Stimulated activated CD4-positive, alpha-beta T cell treated with anti-CD3 and anti-CD28 coated beads, Interleukin-1b, Interleukin-23, amount 100 ng/mL, for 1 hour (primary cell): Measurements from ENCODE around the gene CLDN2.
"Not testable (repeated sequence)": the region's sequence is repeated elsewhere in the genome, so short reads cannot be mapped to it uniquely, and the experiment has no call there.

Experiments used
- DNase-seq, 2 donors: peaks; one replicate each; pipeline ENCODE4 v3.0.0-alpha.2; 2020; ENCODE audit warnings: low read depth in 2 of 2

The CLDN2 gene, protein sequence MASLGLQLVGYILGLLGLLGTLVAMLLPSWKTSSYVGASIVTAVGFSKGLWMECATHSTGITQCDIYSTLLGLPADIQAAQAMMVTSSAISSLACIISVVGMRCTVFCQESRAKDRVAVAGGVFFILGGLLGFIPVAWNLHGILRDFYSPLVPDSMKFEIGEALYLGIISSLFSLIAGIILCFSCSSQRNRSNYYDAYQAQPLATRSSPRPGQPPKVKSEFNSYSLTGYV

DNA sequence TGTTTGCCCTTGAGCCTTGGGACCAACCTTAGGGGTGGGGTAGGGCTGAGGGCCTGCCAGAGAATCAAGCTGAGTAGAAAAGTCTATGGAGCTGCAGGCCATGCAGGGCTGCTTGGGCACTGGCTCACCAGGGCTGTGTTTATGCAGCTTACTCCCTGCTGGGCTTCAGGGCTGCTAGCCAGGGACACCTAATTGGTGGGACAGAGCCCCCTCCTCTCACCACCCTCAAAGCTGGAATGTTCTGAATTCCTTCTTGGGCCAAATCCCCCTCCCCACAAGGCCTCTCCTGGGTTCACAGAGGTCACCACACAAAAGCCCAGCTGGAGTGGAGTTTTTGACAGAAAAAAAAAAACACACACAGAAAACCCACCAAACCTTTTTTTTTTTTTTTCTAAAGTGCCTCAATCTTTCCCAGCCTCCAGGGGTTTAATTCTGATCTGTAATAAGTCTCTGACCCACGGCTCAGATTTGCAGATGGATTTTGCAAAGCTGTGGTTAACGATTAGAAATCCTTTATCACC is at the start of gene CLDN2:
Gene CLDN2, plus strand, starts transcription at position 471 of the 521 bp plus-strand sequence. CDS start 7,827 bp downstream, outside the sequence.
- no peak for DNase-seq

DNA sequence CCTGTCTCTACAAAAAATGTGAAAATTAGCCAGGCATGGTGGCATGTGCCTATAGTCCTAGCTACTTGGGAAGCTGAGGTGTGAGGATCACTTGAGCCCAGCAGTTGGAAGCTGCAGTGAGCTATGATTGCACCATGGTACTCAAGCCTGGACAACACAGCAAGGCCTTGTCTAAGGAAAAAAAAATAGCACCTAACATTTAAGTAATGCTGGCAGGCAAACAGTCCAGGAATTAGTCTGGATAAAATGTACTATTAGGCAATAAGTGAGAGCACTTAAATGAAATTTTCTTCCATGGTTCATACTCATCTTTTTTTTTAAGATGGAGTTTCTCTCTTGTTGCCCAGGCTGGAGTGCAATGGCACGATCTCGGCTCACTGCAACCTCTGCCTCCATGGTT is 47.4 kb upstream of the CLDN2 start:
- not testable (repeated sequence) for DNase-seq

DNA sequence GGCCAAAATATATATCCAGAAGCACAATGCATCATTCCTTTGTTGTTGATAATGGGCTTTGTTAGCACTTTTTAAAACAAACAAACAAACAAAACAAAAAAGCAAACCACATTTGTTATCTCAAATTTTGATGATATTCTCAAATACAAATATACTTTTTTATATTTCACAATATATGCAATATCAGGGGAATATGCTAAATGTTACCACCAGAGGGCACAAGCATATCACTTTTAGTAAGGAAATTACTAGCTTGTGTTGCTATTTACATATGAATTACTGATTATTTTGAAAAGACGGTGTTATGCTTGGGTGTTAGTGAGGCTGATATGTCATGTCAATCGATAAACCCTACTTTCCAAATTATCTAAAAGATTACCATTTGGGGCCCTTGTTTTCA is 46.1 kb upstream of the CLDN2 start:
- no peak for DNase-seq

DNA sequence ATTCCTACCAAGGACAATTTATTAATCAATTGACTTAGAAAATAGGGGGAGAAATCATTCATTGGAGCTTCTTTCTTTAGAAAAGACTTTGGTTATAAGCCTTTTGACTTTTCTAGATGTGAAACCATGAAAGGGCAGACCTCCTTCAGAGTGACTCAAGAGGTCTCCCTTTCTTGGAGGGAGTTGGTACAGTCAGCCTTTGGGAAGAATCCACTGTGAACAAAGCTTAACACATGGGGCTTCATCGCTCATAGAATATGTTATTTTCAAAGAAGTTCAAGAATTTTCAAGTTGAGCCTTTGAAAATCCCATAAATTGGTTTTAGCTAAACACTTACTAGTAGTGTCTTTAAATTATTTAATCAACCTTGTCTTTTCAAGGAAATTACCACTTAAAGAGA is 45.1 kb upstream of the CLDN2 start:
- DNase-seq: no peak

DNA sequence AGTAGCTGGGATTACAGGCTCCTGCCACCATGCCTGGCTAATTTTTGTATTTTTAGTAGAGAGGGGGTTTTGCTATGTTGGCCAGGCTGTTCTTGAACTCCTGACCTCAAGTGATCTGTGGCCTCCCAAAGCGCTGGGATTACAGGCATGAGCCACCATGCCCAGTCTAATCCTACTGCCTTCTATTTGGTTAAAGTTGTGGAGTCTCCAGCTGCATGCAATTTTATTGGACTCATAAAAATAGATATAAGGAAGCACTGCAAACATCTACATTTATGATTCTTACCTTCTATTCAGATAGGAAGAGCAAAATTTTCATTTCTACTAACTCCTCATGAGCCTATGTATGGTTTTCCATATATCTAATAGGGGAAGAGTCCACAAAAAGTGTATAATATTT is 30.7 kb upstream of the CLDN2 start:
- no peak for DNase-seq

DNA sequence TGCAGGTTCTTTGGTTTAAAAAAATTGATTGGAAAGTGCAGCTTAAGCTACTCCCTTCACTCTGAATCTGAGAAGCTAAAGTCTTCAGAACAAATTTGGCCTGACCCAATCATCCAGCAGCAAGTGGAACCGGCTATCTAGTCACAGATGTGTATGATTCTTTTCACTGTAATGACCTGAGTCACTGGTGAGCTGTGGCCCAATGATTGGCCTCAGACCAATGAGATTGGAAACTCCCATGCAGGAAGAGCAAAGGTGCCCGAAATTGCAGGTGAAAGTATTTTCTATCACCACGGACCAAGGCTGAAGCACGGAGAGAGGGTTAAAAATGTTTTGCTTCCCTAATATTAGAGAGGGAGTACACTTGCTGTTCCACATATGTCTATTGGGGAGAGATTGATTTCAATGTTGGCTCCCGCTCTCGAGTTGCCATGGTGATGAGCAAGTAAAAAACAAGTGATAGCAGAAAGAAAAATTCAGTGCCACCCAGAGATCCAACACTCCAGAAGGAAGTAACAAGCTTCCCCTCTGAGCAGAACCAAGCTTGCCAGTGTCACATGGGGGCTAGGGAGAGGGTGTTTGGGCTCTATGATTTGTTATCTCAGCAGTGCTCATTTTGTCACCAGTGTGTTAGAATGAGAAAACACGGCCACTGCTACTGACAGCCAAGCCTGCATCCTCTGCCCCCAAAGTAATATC is 28.3 kb upstream of the CLDN2 start:
- no peak for DNase-seq

DNA sequence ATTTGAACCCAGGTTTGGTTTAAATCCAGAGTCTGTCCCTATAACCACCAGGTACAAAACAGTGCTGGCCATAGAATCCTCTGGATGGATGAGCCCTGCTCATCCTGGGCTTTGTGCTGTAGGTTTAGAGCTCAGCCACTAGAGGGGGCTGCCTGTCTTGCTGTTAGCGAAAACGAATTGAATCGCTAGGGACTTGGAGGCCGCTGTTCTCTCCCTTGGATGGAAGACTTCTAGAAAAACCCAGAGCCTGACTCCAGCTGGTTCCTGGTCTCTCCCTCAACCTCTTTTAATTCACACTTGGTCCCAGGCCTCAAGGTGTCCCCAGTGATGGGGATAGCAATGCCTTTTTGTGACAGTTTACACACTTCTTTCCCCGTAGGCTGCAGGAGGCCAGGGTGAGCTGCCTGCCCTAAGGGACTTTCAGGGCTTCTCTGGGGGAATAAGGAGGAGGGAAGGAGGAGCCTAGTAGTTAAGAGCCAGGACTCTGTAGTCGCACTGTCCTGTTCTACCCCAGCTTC is 25.8 kb upstream of the CLDN2 start:
- DNase-seq: peak in 1 of 2 donors; percentile 10

DNA sequence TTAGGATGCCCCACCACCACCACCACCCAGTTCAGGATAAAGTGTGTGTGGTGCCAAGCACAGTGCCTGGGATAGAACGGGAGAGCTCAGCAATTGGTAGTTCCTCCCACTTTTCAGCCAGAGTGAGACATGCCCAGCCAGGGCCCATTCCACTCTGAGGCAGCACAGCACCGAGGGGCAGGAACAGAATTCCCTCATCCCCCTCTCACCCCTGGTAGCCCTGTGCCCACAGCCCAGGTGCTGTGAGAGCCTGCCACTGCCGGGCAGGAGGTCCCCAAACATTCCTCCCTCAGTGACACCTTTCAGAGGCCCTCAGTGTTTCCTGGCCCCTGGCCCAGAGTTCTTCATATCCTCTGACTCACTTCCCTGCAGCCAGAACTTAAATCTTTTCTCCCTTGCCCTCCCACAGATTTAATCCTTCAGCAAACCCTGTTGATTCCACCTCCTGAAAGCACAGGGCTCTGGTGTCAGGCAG is 25.2 kb upstream of the CLDN2 start:
- no peak for DNase-seq

DNA sequence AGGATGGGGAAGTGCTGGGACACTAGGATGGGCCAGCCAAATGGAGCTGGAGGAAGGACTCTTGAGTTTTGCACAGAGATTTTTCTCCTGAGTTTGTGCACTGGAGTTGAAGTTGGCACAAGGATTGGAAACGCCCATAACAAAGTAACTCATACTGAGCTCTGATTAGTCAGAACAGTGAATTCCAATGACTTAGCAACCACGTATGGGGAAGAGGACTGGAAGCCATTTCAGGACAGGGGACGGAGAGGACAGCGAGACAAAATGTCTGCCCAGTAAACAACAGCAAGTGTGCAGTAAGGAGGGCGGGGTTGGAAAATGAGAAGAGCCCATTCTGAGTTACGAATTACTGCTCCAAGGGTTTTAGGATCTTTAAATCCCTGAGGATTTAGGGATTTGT is 22.9 kb upstream of the CLDN2 start:
- no peak for DNase-seq

DNA sequence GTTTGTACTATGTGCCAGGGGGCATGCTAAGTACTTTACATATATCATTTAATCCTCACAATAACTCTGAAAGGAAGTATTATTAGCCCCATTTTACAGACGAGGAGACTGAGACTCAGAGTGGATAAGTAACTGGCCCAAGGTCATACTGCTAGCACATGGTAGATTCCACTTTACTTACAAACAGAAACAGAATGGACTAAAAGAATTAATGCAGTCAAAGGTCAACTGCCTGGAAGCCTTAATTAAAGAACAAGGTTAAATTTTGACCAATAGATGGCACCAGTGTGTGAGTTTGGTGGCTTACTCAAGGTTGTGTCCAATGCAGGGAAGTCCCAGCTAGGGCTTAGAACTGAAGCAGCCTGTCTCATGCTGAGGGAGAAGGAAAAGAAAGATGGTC is 21.7 kb upstream of the CLDN2 start:
- no peak for DNase-seq

DNA sequence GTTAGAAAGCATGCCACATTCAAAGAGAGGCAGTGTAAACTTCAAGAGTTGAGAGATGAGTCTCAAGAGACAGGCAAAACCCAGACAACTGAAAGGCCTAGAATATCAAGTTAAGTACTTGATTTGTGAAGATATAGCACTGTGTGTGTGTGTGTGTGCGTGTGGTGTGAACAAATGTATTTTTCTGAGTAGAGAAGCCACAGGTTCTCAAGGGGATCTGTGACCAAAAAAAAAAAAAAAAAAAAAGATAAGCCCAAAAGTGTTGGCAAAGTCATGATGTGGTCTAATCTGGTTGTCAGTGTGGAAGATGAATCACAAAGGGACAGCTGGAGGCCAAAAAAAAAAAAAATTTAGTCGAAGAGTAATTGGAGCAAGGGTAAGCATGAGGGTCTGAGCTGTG is 20.9 kb upstream of the CLDN2 start:
- no peak for DNase-seq

DNA sequence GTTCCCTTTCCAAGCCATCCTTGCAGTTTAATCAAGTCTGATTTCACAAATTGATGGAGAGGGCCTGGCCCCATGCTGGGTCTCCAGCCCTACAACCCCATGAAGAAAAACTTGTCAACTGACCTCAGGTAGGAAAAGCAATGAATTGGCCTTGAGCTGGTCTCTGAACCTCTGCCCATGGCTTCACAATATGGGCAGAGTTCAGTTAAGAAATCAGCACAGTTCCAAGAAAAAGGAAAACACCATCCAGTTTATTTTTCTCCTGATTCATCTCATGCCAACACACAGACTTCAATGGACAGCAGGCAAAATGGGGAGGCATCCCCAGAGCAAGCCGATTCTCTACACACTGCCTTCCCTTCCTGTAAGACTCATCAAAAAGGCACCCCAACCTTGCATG is 20.4 kb upstream of the CLDN2 start:
- no peak for DNase-seq

DNA sequence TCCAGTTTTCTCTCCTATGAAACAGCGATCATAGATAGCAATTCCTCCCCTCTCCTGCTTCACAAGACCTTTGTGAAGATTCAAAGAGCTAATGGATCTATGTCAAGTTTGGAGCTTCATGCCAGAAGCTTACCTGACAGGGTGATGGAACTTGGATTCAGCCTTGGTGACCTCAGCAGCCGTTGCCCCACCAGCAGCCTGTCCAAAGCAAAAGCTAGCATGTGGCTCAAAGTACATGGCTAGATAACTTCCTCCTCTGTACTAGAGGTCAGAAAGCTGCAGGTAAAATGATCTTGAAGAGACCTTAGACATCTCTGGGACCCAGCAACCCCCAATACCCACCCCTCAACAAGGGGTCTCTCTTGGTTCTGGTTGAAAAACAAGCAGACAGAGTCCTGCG is 18.9 kb upstream of the CLDN2 start:
- no peak for DNase-seq

DNA sequence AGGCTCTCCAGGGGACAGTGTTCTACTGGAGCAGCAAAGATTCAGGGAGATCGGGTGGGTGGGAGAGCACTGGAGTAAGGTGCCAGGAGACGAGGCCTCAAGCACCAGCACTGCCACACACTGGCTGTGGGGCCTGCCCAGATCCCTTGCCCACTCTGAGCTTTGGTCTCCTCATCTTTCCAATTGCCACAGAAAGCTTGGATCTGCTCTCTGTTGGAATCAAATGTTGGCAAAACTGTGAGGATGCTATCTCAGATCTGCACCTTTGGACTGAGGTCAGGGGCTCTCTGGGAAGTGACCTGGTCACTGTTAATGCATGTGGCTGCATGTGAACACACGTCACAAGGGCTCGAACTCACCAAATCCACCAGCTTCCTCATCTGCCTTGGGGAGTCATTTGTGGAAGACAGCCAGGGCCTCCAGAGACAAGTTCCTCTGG is 18.4 kb upstream of the CLDN2 start:
- no peak for DNase-seq

DNA sequence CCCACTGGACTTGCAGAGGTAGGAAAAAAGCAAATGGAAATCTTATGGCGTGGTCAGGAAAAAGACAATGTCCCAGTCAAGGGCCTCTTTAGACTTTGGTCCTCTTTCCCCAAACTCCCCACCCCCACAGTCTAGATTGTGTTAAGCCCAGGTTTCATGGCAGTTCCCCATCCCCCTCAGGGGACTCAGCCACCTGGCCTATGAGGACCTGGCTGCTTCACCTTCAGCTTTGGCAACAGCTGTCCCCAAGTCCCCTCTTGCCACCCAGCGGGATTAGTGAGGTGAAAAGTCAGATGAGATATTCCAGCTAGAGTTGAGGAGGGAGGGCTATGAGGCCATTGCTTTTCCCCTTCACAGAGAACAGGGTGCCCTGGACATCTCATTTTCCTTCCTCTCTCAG is 17.5 kb upstream of the CLDN2 start:
- DNase-seq: no peak

DNA sequence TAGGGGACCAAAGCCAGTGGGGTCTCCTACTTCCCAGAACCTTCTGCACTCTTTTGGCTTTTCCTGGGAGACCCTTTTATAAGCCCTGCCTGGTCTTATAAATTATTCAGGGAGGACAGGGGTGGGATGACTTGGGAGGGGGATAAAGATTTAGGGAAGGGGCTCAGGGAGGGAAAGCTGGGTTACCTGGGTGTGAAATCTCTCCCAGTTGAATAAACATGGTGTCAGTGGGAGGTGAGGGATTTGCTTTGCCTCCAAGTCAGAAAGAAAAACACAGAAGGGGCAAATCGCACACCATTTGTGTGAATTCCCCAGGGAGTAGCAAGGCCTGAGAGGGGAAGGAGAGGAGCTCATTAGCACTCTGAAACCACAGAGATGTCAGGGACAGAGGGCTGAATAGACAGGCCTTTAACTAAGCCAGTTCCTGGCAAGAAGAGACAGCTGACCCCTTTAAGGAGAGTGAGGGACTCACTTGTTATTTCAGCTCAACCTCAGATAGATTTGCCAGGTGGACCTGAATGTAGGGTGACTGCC is 16.8 kb upstream of the CLDN2 start, which contains the start of gene RIPPLY1:
Gene RIPPLY1, minus strand, starts transcription at position 51 of the 534 bp plus-strand sequence. CDS start 54 bp downstream, outside the sequence.
- no peak for DNase-seq

DNA sequence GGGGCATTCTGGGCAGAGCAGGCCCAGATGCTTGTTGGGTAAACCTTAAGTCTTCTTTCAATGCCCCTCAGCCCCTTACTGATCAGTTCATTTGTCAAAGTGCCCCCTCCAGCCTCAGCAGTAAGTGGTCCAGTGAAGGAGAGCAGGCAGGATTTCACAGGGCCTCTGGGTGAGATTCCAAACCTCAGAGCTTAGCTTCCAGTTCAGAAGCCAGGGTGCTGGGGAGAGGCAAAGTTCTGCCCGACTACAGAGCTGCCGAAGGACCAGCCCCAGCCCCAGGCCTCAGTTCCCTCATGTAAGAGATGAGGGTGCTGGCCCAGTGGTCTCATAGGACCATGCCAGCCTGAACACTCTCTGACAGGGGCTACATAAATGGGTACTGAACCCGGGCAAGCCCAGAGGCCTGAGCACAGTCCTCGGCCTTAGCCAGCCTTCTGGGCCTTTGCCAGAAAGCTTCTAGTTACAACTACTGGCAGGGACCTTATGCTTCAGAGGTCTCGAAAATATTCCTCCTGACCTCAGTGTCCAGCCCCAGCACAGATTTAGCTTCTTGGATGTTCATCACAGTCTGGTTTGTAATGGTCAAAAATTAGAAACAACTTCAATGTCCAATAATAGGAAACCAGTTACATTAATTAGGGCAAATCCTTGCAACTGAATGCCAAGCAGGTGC is 16.2 kb upstream of the CLDN2 start:
- no peak for DNase-seq

DNA sequence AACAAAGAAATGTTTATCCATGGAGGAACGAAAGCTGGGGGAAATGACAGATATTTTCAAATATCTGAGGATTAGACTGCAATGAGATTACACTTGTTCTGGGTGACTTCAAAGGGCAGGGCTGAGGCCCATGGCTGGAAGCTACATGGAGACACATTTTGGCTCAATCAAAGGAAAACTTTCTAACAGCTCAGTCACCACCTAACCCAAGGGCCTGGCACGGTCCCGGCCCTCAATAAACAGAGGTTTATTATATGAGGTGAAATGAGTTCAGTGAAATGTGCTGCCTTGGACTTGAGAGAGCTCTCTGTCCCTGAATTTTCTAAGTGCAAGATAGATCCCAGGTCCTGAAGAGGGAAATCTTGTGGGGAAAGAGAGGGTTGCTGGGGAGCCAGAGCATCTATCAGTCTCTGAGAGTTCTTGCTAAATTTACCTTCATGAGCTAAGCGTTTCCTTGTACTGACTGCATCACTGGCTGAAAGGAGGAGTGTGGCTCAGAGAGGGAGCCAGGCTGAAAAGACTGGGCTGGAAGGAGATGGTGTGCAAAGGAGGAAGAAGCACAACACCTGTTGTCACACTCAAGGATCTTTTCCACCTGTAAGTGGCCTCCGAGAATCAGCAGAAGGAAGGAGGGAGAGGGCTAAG is 15.0 kb upstream of the CLDN2 start:
- DNase-seq: no peak

DNA sequence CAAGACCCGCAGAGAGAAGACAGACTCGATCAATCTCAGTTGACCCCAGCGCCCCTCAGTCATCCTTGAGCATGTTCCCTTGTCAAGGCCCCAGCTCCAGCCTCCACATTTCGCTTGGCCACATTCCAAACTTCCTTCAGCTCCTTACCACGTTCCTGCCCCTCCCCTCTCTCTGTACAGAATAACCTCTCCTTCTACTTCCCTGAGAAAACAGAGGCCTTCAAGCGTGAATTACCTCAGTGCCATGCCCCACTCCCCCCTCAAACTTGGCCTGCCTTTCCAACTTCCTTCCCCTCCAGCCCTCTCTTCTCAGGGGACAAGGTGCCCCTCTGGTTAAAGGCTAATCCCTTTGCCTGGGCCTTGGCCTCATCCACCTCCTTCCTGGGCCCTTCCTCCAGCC is 13.8 kb upstream of the CLDN2 start:
- DNase-seq: no peak

DNA sequence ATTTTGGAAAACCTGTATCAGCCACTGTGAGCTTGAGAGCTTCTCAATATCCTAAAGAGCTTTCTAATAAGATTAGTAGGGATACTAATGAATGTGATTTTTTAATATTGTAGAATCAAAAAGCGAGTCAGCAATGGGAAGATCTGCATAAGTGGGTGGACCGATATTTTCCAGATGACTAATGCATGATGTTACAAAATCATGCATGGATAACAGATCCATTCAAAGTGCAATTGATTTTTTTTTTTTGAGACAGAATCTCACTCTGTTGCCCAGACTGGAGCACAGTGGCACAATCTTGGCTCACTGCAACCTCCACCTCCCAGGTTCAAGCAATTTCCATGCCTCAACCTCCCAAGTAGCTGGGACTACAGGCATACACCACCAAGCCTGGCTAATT is 7.3 kb upstream of the CLDN2 start:
- DNase-seq: no peak

DNA sequence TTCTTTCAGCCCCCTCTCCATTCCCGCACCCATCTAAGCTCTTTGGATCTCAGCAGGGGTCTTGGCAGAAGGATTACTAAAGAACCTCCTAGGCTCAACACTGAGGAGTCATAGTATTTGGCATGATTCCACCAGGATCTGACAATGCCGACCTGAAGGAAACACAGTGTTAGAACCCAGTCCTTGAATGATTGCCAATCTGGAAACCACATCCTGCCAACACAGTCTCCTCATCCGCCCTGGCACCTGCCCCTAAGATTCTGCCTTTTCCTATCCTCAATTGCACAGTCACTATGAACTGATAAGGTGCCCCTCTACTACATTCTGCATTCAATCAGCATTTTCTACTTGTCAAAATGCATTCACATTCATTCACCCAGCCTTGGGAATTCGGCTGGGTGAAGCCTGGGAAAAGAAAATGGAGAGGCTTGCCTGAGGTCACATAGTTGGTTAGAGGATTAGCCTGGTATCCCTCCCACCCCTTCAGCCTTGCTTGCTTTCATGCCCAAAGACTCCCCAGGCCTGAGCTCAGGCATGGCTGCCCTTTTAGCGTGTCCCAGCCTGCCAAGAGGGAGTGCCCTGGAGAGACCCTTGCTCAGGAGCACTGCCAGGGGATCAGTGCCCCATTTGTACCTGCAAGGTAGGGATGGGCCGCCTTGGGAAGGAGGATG is 2.2 kb upstream of the CLDN2 start:
- no peak for DNase-seq
